Peyer's patch (tissue), 4 donors: ENCODE data around the gene ACAP2. TPM values are rescaled to one million over a fixed set of nuclear protein-coding genes. Genes with fewer than 3 reads are reported as not detected.
"Not testable (repeated sequence)": the region's sequence is repeated elsewhere in the genome, so short reads cannot be mapped to it uniquely, and the experiment has no call there.

Experiments used
- DNase-seq, 3 donors: peaks; one replicate each; pipeline ENCODE4 v3.0.0-alpha.2; 2017 to 2019
- H3K27ac ChIP-seq, 4 donors: fragments of 200-600 bp; sonication (generic); one replicate each; pipeline ENCODE4 v1.5.1; 2016 to 2019
- H3K27me3 ChIP-seq, 2 donors: fragments of 200-600 bp; sonication (generic); one replicate each; pipeline ENCODE4 v1.5.1; 2019
- H3K36me3 ChIP-seq, 3 donors: fragments of 200-600 bp; sonication (generic); one replicate each; pipeline ENCODE4 v1.5.1; 2016 to 2019
- H3K4me1 ChIP-seq, 4 donors: fragments of 200-600 bp; sonication (generic); one replicate each; pipeline ENCODE4 v1.5.1; 2016 to 2019
- H3K4me3 ChIP-seq, 4 donors: fragments of 200-600 bp; sonication (generic); 1 replicate in 3 of 4; 2 replicates in 1 of 4; pipeline ENCODE4 v1.5.1; 2016 to 2019; ENCODE audit warnings: mild to moderate bottlenecking in 1 of 4
- H3K9me3 ChIP-seq, 4 donors: fragments of 200-600 bp; sonication (generic); one replicate each; pipeline ENCODE4 v1.5.1; 2016 to 2019; ENCODE audit warnings: mild to moderate bottlenecking in 1 of 4
- POLR2A ChIP-seq, 2 donors: fragments of 450-650 bp; IDR thresholded peaks; one replicate each; pipeline ENCODE4 v1.5.1; 2017; ENCODE audit warnings: antibody characterized with exemption in 2 of 2, mild to moderate bottlenecking in 2 of 2, moderate library complexity in 2 of 2
- total RNA-seq, 4 donors: library from RNA; depleted of rRNA; stranded (reverse); fragments of >200 nt; gene quantifications; one replicate each; pipeline ENCODE4 v1.1.0, GENCODE V29; 2016
- TF ChIP-seq, protein P1 (sequence below), 6 experiments: fragments of 450-650 bp in 4 of 6; fragments of 200-600 bp in 2 of 6; sonication (generic) in 1 of 6; IDR thresholded peaks; one replicate each; pipeline ENCODE4 v1.5.1; 2017 to 2019; ENCODE audit warnings: antibody characterized with exemption in 6 of 6, mild to moderate bottlenecking in 3 of 6, moderate library complexity in 1 of 6

The ACAP2 gene
- total RNA-seq, 4 donors from 2014 or later, result 63.7 to 96.6 (median 65.9) TPM

DNA sequence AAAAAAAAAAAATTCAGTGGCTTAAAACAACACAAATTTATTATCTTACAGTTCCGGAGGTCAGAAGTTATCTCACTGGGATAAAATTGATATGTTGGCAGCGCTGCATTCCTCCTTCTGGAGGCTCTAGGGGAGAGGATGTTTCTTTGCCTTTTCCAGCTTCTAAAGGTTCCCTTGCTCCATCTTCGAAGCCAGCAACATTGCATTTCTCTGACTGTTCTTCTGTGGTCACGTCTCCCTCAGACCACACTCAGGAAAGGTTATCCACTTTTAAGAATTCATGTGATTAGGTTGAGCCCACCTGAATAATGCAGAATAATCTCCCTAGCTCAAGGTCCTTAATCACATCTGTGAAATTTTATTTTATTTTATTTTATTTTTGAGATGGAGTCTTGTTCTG is 23.4 kb upstream of the ACAP2 start:
- Histone ChIP-seq H3K4me3 (no peak overlapping the region), H3K27me3 (no peaks in the 10 kb centered on the region), H3K9me3 (no peaks in the 10 kb centered on the region), H3K36me3 (no peaks in the 10 kb centered on the region), H3K27ac (no peak overlapping the region), H3K4me1 (no peaks in the 10 kb centered on the region)
- DNase-seq, result no peak
- no peak for TF ChIP-seq POLR2A (IDR thresholded peaks at IDR 0.05)
- TF ChIP-seq, protein P1, sequence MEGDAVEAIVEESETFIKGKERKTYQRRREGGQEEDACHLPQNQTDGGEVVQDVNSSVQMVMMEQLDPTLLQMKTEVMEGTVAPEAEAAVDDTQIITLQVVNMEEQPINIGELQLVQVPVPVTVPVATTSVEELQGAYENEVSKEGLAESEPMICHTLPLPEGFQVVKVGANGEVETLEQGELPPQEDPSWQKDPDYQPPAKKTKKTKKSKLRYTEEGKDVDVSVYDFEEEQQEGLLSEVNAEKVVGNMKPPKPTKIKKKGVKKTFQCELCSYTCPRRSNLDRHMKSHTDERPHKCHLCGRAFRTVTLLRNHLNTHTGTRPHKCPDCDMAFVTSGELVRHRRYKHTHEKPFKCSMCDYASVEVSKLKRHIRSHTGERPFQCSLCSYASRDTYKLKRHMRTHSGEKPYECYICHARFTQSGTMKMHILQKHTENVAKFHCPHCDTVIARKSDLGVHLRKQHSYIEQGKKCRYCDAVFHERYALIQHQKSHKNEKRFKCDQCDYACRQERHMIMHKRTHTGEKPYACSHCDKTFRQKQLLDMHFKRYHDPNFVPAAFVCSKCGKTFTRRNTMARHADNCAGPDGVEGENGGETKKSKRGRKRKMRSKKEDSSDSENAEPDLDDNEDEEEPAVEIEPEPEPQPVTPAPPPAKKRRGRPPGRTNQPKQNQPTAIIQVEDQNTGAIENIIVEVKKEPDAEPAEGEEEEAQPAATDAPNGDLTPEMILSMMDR (IDR thresholded peaks at IDR 0.05), result no peak

DNA sequence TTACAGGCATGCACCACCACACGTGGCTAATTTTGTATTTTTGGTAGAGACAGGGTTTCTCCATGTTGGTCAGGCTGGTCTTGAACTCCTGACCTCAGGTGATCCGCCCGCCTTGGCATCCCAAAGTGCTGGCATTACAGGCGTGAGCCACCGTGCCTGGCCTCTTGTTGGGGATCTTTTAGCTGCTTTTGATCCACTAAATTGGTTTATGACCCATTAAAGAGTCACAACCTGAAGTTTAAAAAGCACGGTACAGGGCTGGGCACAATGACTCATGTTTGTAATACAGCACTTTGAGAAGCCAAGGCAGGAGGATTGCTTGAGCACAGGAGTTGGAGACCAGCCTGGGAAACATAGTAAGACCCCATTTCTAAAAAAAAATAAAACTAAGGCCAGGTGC is 20.1 kb upstream of the ACAP2 start:
- not testable (repeated sequence) for H3K36me3 ChIP-seq, DNase-seq, H3K27ac ChIP-seq, H3K4me3 ChIP-seq, H3K27me3 ChIP-seq, H3K9me3 ChIP-seq, H3K4me1 ChIP-seq

DNA sequence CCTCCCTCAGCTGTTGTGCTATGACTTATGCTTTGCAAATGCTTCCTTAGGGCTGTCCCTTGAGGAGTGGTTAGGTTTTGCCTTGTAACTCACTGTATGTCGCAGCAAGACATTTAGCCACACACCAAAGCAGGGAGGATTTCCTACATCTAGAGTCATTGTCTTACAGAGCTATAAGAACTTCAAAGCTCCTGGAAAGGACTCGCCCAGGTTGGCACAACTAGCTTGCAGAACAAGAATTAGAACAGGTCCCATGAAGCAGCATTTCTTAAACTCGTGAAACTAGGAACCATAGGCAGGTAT is 19.4 kb upstream of the ACAP2 start:
- no peaks in the 10 kb centered on the region for H3K36me3 ChIP-seq
- DNase-seq, result no peak
- H3K27ac ChIP-seq, result peak overlapping the region in 1 of 4 donors; percentile 2
- no peaks in the 10 kb centered on the region for H3K27me3 ChIP-seq
- TF ChIP-seq, protein P1 (IDR thresholded peaks at IDR 0.05), result no peak
- no peak for TF ChIP-seq POLR2A (IDR thresholded peaks at IDR 0.05)
- no peak overlapping the region for H3K4me3 ChIP-seq
- no peaks in the 10 kb centered on the region for H3K9me3 ChIP-seq
- H3K4me1 ChIP-seq, result peaks cover 0 to 7% (median 0%) of the 10 kb centered on the region in 4 donors

DNA sequence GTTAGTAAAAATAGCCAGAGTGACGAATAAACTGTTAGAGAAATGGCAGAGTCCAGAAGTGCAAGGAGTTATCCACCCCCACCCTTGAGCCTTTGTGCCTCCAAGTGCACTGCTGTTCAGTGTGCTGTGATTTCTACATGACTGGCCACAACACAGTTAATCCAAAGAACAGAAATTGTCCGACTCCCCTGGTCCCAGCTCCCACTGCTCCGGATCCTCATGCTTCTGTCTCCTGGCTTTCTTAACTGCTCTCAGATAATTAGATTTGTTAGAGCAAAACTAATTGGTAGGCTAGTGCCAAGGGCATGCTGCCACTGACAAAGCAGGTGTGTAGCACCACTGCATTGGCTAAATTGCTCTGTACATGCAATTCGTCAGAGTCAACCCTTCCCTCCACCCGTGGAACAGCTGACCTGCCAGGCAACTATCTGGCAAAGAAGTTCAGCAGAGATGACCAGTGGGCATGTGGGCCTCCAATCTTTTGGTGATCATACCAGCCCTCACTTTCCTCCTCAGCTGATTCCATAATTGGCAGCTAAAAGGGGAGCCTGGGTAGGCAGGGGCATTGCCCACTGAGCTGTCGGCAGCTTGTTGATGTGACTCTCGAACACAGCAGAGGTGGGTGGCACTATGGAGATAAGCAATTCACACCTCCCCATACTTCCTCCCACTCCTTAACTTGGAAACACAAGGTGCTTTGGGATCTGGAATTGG is 18.9 kb upstream of the ACAP2 start:
- TF ChIP-seq, protein P1 (IDR thresholded peaks at IDR 0.05), result no peak
- TF ChIP-seq POLR2A (IDR thresholded peaks at IDR 0.05), result no peak
- Histone ChIP-seq H3K36me3 (no peaks in the 10 kb centered on the region), H3K4me3 (no peak overlapping the region), H3K27me3 (no peaks in the 10 kb centered on the region), H3K9me3 (no peaks in the 10 kb centered on the region), H3K27ac (peak overlapping the region in 1 of 4 donors; percentile 2), H3K4me1 (peaks cover 0 to 7% (median 0%) of the 10 kb centered on the region in 4 donors)
- DNase-seq, result peak in 1 of 3 donors; percentile 53

DNA sequence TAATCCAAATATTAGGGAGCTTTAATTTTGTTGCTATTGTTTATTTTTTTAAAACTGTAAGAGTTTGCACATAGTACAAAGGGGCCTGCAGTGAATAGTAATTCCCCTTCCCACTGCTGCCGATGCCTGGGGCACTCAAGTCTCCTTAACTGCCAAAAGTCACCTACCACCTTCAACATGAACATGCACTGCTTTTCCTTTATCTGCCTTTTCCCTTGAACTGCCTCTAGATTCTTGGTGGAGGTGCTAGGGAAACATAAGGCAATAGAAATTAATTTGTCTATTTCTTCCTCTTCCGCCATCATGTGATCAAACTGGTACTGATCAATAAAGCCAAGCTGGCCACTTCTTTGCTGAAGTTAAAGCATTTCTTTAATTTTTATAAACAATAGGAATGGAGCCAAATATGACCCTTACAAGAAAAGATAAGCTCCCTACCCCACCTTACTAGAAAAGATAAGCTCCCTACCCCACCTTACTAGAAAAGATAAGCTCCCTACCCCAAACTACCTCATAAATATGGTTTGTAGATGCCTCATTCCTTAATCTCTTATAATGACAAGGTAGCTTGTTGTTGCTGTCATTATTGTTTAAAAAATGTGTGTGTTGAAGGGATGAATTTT is 17.4 kb upstream of the ACAP2 start:
- no peaks in the 10 kb centered on the region for H3K36me3 ChIP-seq
- H3K27me3 ChIP-seq, result no peaks in the 10 kb centered on the region
- peaks cover 0 to 7% (median 0%) of the 10 kb centered on the region in 4 donors for H3K4me1 ChIP-seq
- no peak overlapping the region for H3K27ac ChIP-seq
- no peak for DNase-seq
- no peak overlapping the region for H3K4me3 ChIP-seq
- H3K9me3 ChIP-seq, result no peaks in the 10 kb centered on the region
- TF ChIP-seq POLR2A (IDR thresholded peaks at IDR 0.05), result no peak
- TF ChIP-seq, protein P1 (IDR thresholded peaks at IDR 0.05), result no peak

DNA sequence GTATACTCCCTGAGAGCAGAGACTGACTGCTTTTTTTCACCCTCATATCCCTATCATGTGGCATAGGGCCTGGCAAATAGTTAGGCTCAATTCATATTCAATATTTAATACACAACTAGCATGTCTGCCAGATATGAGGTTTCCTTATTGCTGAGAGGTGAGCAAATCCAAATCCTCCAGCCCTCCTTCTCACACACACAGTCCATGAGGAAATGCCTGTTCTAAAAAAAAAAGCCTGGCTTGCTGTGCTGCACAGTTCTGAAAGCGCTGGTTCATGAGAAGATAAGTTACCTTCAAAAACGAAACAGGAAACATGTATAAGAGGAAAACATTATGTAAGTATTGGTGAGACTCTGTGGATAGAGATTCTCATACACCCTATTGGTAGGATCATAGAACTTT is 15.5 kb upstream of the ACAP2 start:
- no peak for DNase-seq
- Histone ChIP-seq H3K27ac (peak overlapping the region in 3 of 4 donors; percentile 8 to 51 (median 24)), H3K4me1 (peaks cover 0 to 7% (median 0%) of the 10 kb centered on the region in 4 donors), H3K36me3 (no peaks in the 10 kb centered on the region), H3K9me3 (no peaks in the 10 kb centered on the region), H3K27me3 (no peaks in the 10 kb centered on the region), H3K4me3 (no peak overlapping the region)
- no peak for TF ChIP-seq POLR2A (IDR thresholded peaks at IDR 0.05)
- TF ChIP-seq, protein P1 (IDR thresholded peaks at IDR 0.05), result peak in 2 of 6 experiments; percentile 27 to 41
